Neuronal stem cell (in vitro differentiated cells): ENCODE results near the gene SORCS2.

ENCODE experiments used
- DNase-seq: peaks from one replicate; pipeline ENCODE4 v3.0.0-alpha.2; 2013; ENCODE audit warnings: low spot score
- H2AFZ ChIP-seq: one replicate; pipeline ENCODE4 v1.6.1; 2013; ENCODE audit warnings: mild to moderate bottlenecking, low read length, inconsistent platforms
- H2AK5ac ChIP-seq: 2 replicates; pipeline ENCODE4 v1.6.1; 2013; ENCODE audit warnings: low read depth, mild to moderate bottlenecking, inconsistent platforms, low read length, moderate library complexity, mixed read lengths
- H2BK120ac ChIP-seq: 2 replicates; pipeline ENCODE4 v1.6.1; 2013; ENCODE audit warnings: low read depth, mild to moderate bottlenecking, inconsistent platforms, low read length, moderate library complexity, mixed read lengths
- H2BK12ac ChIP-seq: one replicate; pipeline ENCODE4 v1.6.1; 2013; ENCODE audit warnings: low read length, inconsistent platforms
- H2BK15ac ChIP-seq: 2 replicates; pipeline ENCODE4 v1.6.1; 2013; ENCODE audit warnings: mild to moderate bottlenecking, low read length, inconsistent platforms, mixed read lengths
- H2BK5ac ChIP-seq: one replicate; pipeline ENCODE4 v1.6.1; 2013; ENCODE audit warnings: inconsistent platforms, mild to moderate bottlenecking, low read length, moderate library complexity
- H3K14ac ChIP-seq: one replicate; pipeline ENCODE4 v1.6.1; 2013; ENCODE audit warnings: low read length, inconsistent platforms
- H3K18ac ChIP-seq: 2 replicates; pipeline ENCODE4 v1.6.1; 2013; ENCODE audit warnings: low read length, inconsistent platforms
- H3K23ac ChIP-seq: 2 replicates; pipeline ENCODE4 v1.6.1; 2013; ENCODE audit warnings: low read depth, mild to moderate bottlenecking, mixed read lengths, low read length, inconsistent platforms; ENCODE audit not compliant: poor library complexity
- H3K27ac ChIP-seq: replicated peaks from 3 replicates; pipeline ENCODE4 v1.5.1; 2013; ENCODE audit warnings: low read length, inconsistent platforms
- H3K27me3 ChIP-seq, 3 experiments: 2 replicates each; pipeline ENCODE4 v1.6.1; 2013; ENCODE audit warnings: low read length in 3 of 3, mild to moderate bottlenecking in 2 of 3, inconsistent platforms in 1 of 3, low read depth in 1 of 3, mixed read lengths in 1 of 3, moderate library complexity in 1 of 3; ENCODE audit not compliant: control insufficient read depth in 3 of 3, insufficient read depth in 3 of 3
- H3K36me3 ChIP-seq, 2 donors: replicated peaks in 1 of 2; 2 replicates each; pipeline ENCODE4 v1.6.1; 2013; ENCODE audit warnings: low read length in 2 of 2; ENCODE audit not compliant: control insufficient read depth in 2 of 2, insufficient read depth in 2 of 2
- H3K4ac ChIP-seq: 2 replicates; pipeline ENCODE4 v1.6.1; 2013; ENCODE audit warnings: inconsistent platforms, mild to moderate bottlenecking, low read length, moderate library complexity
- H3K4me1 ChIP-seq, 2 donors: 1 replicate in 1 of 2; 2 replicates in 1 of 2; pipeline ENCODE4 v1.6.1; 2013; ENCODE audit warnings: low read length in 2 of 2, low read depth in 1 of 2; ENCODE audit not compliant: control insufficient read depth in 2 of 2, insufficient read depth in 1 of 2
- H3K4me2 ChIP-seq: one replicate; pipeline ENCODE4 v1.6.1; 2013; ENCODE audit warnings: mild to moderate bottlenecking, low read length, inconsistent platforms; ENCODE audit not compliant: insufficient read depth, poor library complexity, severe bottlenecking
- H3K4me3 ChIP-seq, 2 donors: 2 replicates each; pipeline ENCODE4 v1.5.1; 2013; ENCODE audit warnings: low read length in 2 of 2, mild to moderate bottlenecking in 2 of 2, inconsistent platforms in 1 of 2, moderate library complexity in 1 of 2
- H3K79me1 ChIP-seq: one replicate; pipeline ENCODE4 v1.6.1; 2013; ENCODE audit warnings: low read depth, mild to moderate bottlenecking, inconsistent platforms, low read length, moderate library complexity
- H3K9ac ChIP-seq: one replicate; pipeline ENCODE4 v1.6.1; 2013; ENCODE audit warnings: mild to moderate bottlenecking, low read depth, low read length, inconsistent platforms; ENCODE audit not compliant: poor library complexity
- H3K9me3 ChIP-seq, 2 donors: replicated peaks in 1 of 2; 2 replicates each; pipeline versions ENCODE3 to v1.6.1; 2013; ENCODE audit warnings: low read length in 2 of 2, mild to moderate bottlenecking in 2 of 2, inconsistent platforms in 1 of 2, low read depth in 1 of 2, mixed read lengths in 1 of 2, moderate library complexity in 1 of 2; ENCODE audit not compliant: control insufficient read depth in 2 of 2, insufficient read depth in 1 of 2
- H4K8ac ChIP-seq: one replicate; pipeline ENCODE4 v1.6.1; 2013; ENCODE audit warnings: low read depth, mild to moderate bottlenecking, inconsistent platforms, low read length, moderate library complexity
- H4K91ac ChIP-seq: one replicate; pipeline ENCODE4 v1.6.1; 2013; ENCODE audit warnings: low read length, low read depth, mild to moderate bottlenecking, inconsistent platforms; ENCODE audit not compliant: poor library complexity
- WGBS, 2 donors: extraction: QIAGEN DNeasy Blood & Tissue Kit; methylation state at CpG; one replicate each; pipeline ENCODE4 v1.1.7; 2013; ENCODE audit warnings: missing lambda C conversion rate in 2 of 2, mixed read lengths in 1 of 2; ENCODE audit not compliant: insufficient read length in 2 of 2, insufficient replicate concordance in 1 of 2; ENCODE audit errors: extremely low coverage in 2 of 2; 5-methylcytosine and 5-hydroxymethylcytosine counted together

Gene SORCS2

DNA sequence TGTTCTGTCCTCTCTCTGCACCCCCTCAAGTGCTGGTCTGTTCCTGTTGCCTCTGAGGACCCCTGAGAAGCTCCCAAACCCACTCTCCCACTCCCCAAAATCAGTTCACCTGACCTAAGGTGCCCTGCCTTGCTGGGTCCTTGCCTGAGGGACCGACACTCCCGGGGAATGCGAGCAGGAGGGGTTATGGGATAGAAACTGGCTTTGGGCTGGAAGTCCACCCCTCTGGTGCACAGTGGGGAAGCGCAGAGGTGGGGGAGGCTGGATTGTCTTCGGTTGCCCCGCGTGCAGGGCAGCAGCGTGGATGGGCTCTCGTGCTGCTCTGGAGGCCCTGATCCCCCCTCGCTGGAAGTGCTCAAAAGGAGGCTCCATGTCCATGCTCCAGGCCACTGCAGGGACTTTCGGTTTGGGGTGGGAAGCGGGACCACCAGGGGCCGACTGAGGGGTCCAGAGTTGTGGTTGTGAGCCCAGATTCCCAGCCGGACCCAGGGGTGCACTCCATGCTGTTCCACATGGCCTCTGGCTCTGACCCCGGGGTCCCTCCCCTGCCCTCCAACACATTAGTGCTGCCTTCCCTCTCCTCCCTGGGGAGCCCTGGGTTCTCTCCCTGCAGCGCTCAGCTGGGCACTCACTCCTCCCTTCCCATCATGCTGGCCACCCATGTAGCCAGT lies 7.6 kb downstream of the SORCS2 start:
- H3K9me3 ChIP-seq: no peaks in the 10 kb centered on the region
- peaks cover 2% of the 10 kb centered on the region for H3K79me1 ChIP-seq
- H4K8ac ChIP-seq: no peak overlapping the region
- H3K4me1 ChIP-seq: peaks cover 0 to 4% of the 10 kb centered on the region in 2 donors
- no peak overlapping the region for H3K4me3 ChIP-seq
- peak overlapping the region; percentile 20 for H3K23ac ChIP-seq
- no peak overlapping the region for H3K4me2 ChIP-seq
- no peak overlapping the region for H2BK12ac ChIP-seq
- H3K36me3 ChIP-seq: no peaks in the 10 kb centered on the region
- no peak overlapping the region for H4K91ac ChIP-seq
- H3K9ac ChIP-seq: no peak overlapping the region
- H3K27me3 ChIP-seq: peaks cover 0 to 60% (median 0%) of the 10 kb centered on the region in 3 experiments
- no CpG with 5 or more reads among the region's 16 CpGs for WGBS, 2 donors
- no peak overlapping the region for H3K4ac ChIP-seq
- peak overlapping the region; percentile 26 for H3K14ac ChIP-seq
- no peak overlapping the region for H2AFZ ChIP-seq
- peak overlapping the region; percentile 52 for H2BK15ac ChIP-seq
- H2BK5ac ChIP-seq: no peak overlapping the region
- no peak overlapping the region for H3K27ac ChIP-seq
- H2BK120ac ChIP-seq: no peak overlapping the region
- no peak overlapping the region for H2AK5ac ChIP-seq
- DNase-seq: no peak
- H3K18ac ChIP-seq: peak overlapping the region; percentile 20

DNA sequence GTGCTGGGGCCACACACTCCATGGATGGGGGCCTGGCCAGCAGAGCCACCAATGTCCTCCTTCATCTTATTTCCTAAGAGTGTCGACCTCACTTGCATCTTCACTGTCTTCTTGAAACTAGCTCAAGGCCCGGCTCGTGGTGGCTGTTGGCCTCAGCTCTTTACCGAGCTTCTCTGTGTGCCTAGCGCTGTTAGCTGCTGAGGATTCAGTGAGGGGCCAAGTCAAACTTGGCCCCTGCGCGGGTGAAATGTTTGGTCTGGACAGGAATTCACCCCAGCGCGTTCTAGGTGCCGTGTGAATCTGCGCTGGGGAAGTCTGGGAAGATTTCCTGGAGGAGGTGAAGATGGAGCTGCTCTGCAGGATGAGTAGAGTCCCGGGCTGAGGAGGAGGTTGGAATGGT lies 8.5 kb downstream of the SORCS2 start:
- Histone ChIP-seq H2AFZ (no peak overlapping the region), H2BK12ac (no peak overlapping the region), H3K23ac (no peak overlapping the region), H4K91ac (no peak overlapping the region), H3K4me2 (no peak overlapping the region), H3K27ac (no peak overlapping the region), H3K4me3 (no peak overlapping the region), H3K18ac (peak overlapping the region; percentile 25), H4K8ac (no peak overlapping the region), H3K9me3 (no peaks in the 10 kb centered on the region), H3K9ac (no peak overlapping the region), H3K27me3 (peaks cover 0 to 51% (median 0%) of the 10 kb centered on the region in 3 experiments), H3K14ac (no peak overlapping the region), H3K36me3 (no peaks in the 10 kb centered on the region), H2AK5ac (no peak overlapping the region), H2BK15ac (no peak overlapping the region), H2BK120ac (no peak overlapping the region), H3K4ac (no peak overlapping the region), H3K79me1 (peaks cover 2% of the 10 kb centered on the region), H2BK5ac (no peak overlapping the region), H3K4me1 (peaks cover 0 to 4% of the 10 kb centered on the region in 2 donors)
- DNase-seq: no peak
- no CpG with 5 or more reads among the region's 12 CpGs for WGBS, 2 donors

DNA sequence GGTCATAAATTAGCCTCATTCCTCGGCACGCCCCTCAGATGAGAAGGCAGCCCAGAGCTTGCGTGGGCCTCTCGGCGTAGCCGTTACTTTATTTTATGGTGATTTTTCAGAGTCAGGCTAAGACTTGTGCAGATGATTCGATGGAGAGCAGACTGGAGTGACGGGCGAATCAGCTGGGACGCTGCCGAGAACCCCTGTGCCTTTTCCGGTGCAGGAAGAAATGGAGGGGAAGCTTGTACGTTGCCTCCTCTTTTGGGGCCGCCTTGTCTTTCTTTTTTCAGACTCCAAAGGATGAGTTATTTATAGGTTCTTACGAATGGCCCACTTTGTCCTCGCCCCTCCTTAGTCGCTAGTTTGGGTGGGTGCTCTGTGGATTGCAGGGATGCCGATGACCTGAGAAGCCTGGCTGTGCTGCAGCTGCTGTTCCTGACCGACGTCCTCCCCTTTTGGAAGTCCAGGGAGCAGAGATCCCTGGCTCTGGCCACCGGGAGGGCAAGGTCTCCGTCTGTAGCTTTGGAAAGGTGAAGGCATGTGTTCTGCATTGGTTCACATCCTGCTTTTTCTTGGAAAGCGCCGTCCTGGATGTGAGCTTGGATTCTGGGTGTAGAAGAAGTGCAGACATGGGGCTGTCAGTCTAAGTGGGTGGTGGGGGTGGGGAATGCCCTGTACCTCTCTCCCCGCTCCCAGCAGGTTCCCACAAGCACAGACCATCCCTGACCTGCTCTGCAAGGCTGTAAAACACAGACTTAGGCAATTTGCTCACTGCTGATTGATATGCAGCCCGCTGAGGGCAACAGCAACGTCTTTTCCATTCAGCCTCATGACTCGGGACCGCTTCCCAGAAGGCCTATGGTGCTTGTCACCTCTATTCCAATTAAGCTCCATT lies 9.3 kb downstream of the SORCS2 start:
- no peak for DNase-seq
- H2BK15ac ChIP-seq: no peak overlapping the region

DNA sequence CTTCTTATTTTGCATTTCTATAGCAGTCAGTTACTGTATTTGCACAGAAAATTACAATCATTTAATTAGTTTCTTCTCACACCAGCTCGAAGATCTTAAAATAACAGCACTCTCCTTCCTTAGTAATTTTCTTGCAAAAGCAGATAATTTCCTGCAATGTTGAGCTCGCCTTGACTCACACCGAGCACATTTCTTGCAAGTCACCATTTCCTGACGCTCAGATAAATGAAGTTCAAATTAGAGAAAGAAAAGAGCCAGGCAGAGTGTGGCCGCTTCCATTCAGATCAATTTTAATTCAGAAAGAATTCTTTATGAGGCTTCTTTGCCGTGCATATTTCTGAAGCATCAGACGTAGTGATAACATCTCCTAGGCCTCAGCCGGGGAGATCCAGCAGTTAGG lies 10.1 kb downstream of the SORCS2 start:
- H4K91ac ChIP-seq: no peak overlapping the region
- no peak overlapping the region for H2AFZ ChIP-seq
- no peak overlapping the region for H3K14ac ChIP-seq
- H3K27me3 ChIP-seq: peaks cover 0 to 42% (median 0%) of the 10 kb centered on the region in 3 experiments
- H3K79me1 ChIP-seq: peaks cover 2% of the 10 kb centered on the region
- no peak overlapping the region for H2BK5ac ChIP-seq
- H3K18ac ChIP-seq: no peak overlapping the region
- no peaks in the 10 kb centered on the region for H3K36me3 ChIP-seq
- no peak overlapping the region for H3K4ac ChIP-seq
- H3K4me1 ChIP-seq: peaks cover 0 to 11% of the 10 kb centered on the region in 2 donors
- H2BK12ac ChIP-seq: no peak overlapping the region
- DNase-seq: no peak
- no peak overlapping the region for H2AK5ac ChIP-seq
- no CpG with 5 or more reads among the region's 8 CpGs for WGBS, 2 donors
- H3K4me3 ChIP-seq: no peak overlapping the region
- H3K9me3 ChIP-seq: no peaks in the 10 kb centered on the region
- no peak overlapping the region for H3K23ac ChIP-seq
- no peak overlapping the region for H3K27ac ChIP-seq
- H2BK120ac ChIP-seq: no peak overlapping the region
- H2BK15ac ChIP-seq: no peak overlapping the region
- no peak overlapping the region for H3K4me2 ChIP-seq
- no peak overlapping the region for H4K8ac ChIP-seq
- H3K9ac ChIP-seq: no peak overlapping the region

More for the DNA sequence above, 9.3 kb downstream of the SORCS2 start:
- Histone ChIP-seq H3K9me3 (no peaks in the 10 kb centered on the region), H3K9ac (no peak overlapping the region), H3K36me3 (no peaks in the 10 kb centered on the region), H3K14ac (peak overlapping the region; percentile 48), H3K4me1 (peaks cover 0 to 5% of the 10 kb centered on the region in 2 donors), H3K27ac (no peak overlapping the region), H3K4me3 (no peak overlapping the region), H4K8ac (no peak overlapping the region), H2BK120ac (no peak overlapping the region), H3K18ac (no peak overlapping the region), H3K79me1 (peaks cover 2% of the 10 kb centered on the region), H3K23ac (no peak overlapping the region), H3K4me2 (no peak overlapping the region), H3K4ac (no peak overlapping the region), H2BK12ac (no peak overlapping the region), H2AK5ac (no peak overlapping the region), H2AFZ (no peak overlapping the region), H4K91ac (no peak overlapping the region), H3K27me3 (peaks cover 0 to 43% (median 0%) of the 10 kb centered on the region in 3 experiments), H2BK5ac (no peak overlapping the region)
- no CpG with 5 or more reads among the region's 29 CpGs for WGBS, 2 donors
